Upper lobe of left lung (tissue), 4 donors: Measurements from ENCODE around the gene PROS1.

Experiments
- CTCF ChIP-seq, 6 experiments: fragments of 450-650 bp in 4 of 6; fragments of 200-600 bp in 2 of 6; sonication (generic) in 2 of 6; IDR thresholded peaks; one replicate each; pipeline ENCODE4 v1.5.1; 2016 to 2019; ENCODE audit warnings: antibody characterized with exemption in 6 of 6
- POLR2A ChIP-seq, 4 donors: fragments of 450-650 bp; IDR thresholded peaks; one replicate each; pipeline ENCODE4 v1.5.1; 2016 to 2017; ENCODE audit warnings: antibody characterized with exemption in 4 of 4, mild to moderate bottlenecking in 2 of 4

GRCh38 chr3:94020293-94020692, 46.6 kb upstream of the PROS1 start:
- TF ChIP-seq CTCF (IDR thresholded peaks at IDR 0.05) (no peak), POLR2A (IDR thresholded peaks at IDR 0.05) (no peak)
